Measurements from ENCODE around the gene AOPEP. TPM values are rescaled to one million over a fixed set of nuclear protein-coding genes. Genes with fewer than 3 reads are reported as not detected.

The AOPEP gene
- total RNA-seq, 2 donors from 2014 or later: 11.7 to 27.3 TPM

DNA sequence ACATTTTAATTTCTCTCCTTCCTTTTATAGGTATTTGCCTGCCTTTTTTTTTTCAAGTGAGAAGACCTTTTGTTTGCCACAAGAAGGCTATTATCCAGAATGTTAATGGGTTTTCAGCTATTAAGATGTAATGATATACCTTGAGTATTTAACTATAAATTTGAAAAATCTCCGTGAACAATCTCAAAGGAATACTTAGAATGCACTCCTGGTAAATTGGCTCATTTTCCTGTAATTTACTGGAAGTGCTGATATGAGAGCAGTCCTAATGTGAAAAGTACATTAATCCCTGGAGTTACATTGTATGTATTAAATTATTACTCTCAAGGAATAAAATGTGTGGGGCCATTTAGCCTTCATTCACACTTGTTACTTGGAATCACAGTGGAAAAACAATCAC lies 32.4 kb downstream of the AOPEP start:
- DNase-seq (ENCODE audit: low spot score): no peak
- H3K27me3 Mint-ChIP-seq: no peaks in the 10 kb centered on the region
- H3K36me3 Mint-ChIP-seq: no peaks in the 10 kb centered on the region
- H3K27ac Mint-ChIP-seq: no peak overlapping the region
- no peaks in the 10 kb centered on the region for H3K9me3 Mint-ChIP-seq
- H3K4me3 Mint-ChIP-seq: no peak overlapping the region
- H3K4me1 Mint-ChIP-seq (ENCODE audit: low read depth in 2 of 2): peaks cover 8 to 13% of the 10 kb centered on the region in 2 donors
- no peak for ATAC-seq

GRCh38 chr9:94760010-94760409 lies 33.5 kb downstream of the AOPEP start:
- peaks cover 8 to 13% of the 10 kb centered on the region in 2 donors for H3K4me1 Mint-ChIP-seq (ENCODE audit: low read depth in 2 of 2)
- H3K4me3 Mint-ChIP-seq: no peak overlapping the region
- DNase-seq (ENCODE audit: low spot score): no peak
- H3K27ac Mint-ChIP-seq: no peak overlapping the region
- no peaks in the 10 kb centered on the region for H3K36me3 Mint-ChIP-seq
- H3K9me3 Mint-ChIP-seq: no peaks in the 10 kb centered on the region
- ATAC-seq: no peak
- no peaks in the 10 kb centered on the region for H3K27me3 Mint-ChIP-seq

- no peak for ATAC-seq
- Mint-ChIP-seq H3K27ac (no peak overlapping the region), H3K4me3 (no peak overlapping the region), H3K4me1 (ENCODE audit: low read depth in 2 of 2) (peaks cover 8 to 13% of the 10 kb centered on the region in 2 donors), H3K27me3 (no peaks in the 10 kb centered on the region), H3K36me3 (no peaks in the 10 kb centered on the region), H3K9me3 (no peaks in the 10 kb centered on the region)
- no peak for DNase-seq (ENCODE audit: low spot score)
Observed at GRCh38 chr9:94760660-94761059, 34.2 kb downstream of the AOPEP start.

GRCh38 chr9:94761481-94761880 lies 35.0 kb downstream of the AOPEP start:
- Mint-ChIP-seq H3K4me3 (no peak overlapping the region), H3K36me3 (no peaks in the 10 kb centered on the region), H3K4me1 (ENCODE audit: low read depth in 2 of 2) (peaks cover 8 to 13% of the 10 kb centered on the region in 2 donors), H3K27ac (no peak overlapping the region), H3K27me3 (no peaks in the 10 kb centered on the region), H3K9me3 (no peaks in the 10 kb centered on the region)
- ATAC-seq (peak in 1 of 2 donors; percentile 74), DNase-seq (ENCODE audit: low spot score) (no peak)

- Mint-ChIP-seq H3K27me3 (no peaks in the 10 kb centered on the region), H3K36me3 (no peaks in the 10 kb centered on the region), H3K4me3 (peak overlapping the region; percentile 19), H3K27ac (peak overlapping the region in 1 of 2 donors; percentile 36), H3K4me1 (ENCODE audit: low read depth in 2 of 2) (peaks cover 18% of the 10 kb centered on the region in 2 donors), H3K9me3 (no peaks in the 10 kb centered on the region)
- ATAC-seq (peak in 1 of 2 donors; percentile 71), DNase-seq (ENCODE audit: low spot score) (no peak)
Observed at GRCh38 chr9:94767331-94768072, 41.0 kb downstream of the AOPEP start.

- H3K4me3 Mint-ChIP-seq: no peak overlapping the region
- H3K27me3 Mint-ChIP-seq: no peaks in the 10 kb centered on the region
- H3K36me3 Mint-ChIP-seq: peaks cover 5% of the 10 kb centered on the region
- H3K4me1 Mint-ChIP-seq (ENCODE audit: low read depth in 2 of 2): peaks cover 18% of the 10 kb centered on the region in 2 donors
- H3K9me3 Mint-ChIP-seq: no peaks in the 10 kb centered on the region
- DNase-seq (ENCODE audit: low spot score) (no peak), ATAC-seq (no peak)
- no peak overlapping the region for H3K27ac Mint-ChIP-seq
Observed at GRCh38 chr9:94768766-94769165, 42.3 kb downstream of the AOPEP start.

GRCh38 chr9:94770334-94770733 lies 43.8 kb downstream of the AOPEP start:
- DNase-seq (ENCODE audit: low spot score) (no peak), ATAC-seq (no peak)
- no peak overlapping the region for H3K27ac Mint-ChIP-seq
- H3K4me1 Mint-ChIP-seq (ENCODE audit: low read depth in 2 of 2): peaks cover 18% of the 10 kb centered on the region in 2 donors
- H3K4me3 Mint-ChIP-seq: no peak overlapping the region
- peaks cover 5% of the 10 kb centered on the region for H3K36me3 Mint-ChIP-seq
- H3K9me3 Mint-ChIP-seq: no peaks in the 10 kb centered on the region
- no peaks in the 10 kb centered on the region for H3K27me3 Mint-ChIP-seq

DNA sequence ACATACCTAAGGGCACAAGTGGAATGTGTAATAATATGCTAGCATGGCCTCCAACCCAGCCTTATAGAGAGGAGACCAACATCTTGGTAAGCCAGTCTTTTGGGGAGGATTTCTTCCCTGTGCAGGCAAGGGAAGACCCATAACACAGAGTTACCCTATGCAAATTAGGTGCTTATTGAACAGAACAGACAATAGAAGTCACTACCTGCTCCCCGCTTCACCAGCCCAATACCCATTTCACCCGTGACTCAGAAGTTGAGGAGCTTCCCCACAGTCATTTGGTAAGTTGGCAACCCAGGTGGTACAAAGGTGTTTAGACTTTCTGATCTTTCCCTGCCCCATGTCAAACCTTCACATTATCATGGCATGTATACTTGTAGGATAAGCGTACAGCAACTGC lies 44.6 kb downstream of the AOPEP start:
- no peak overlapping the region for H3K4me3 Mint-ChIP-seq
- peaks cover 18% of the 10 kb centered on the region in 2 donors for H3K4me1 Mint-ChIP-seq (ENCODE audit: low read depth in 2 of 2)
- no peak overlapping the region for H3K27ac Mint-ChIP-seq
- no peaks in the 10 kb centered on the region for H3K9me3 Mint-ChIP-seq
- ATAC-seq: no peak
- no peak for DNase-seq (ENCODE audit: low spot score)
- peaks cover 5% of the 10 kb centered on the region for H3K36me3 Mint-ChIP-seq
- no peaks in the 10 kb centered on the region for H3K27me3 Mint-ChIP-seq

GRCh38 chr9:94772144-94772543 lies 45.6 kb downstream of the AOPEP start:
- H3K27ac Mint-ChIP-seq: no peak overlapping the region
- ATAC-seq: no peak
- H3K36me3 Mint-ChIP-seq: peaks cover 5% of the 10 kb centered on the region
- H3K27me3 Mint-ChIP-seq: no peaks in the 10 kb centered on the region
- no peak for DNase-seq (ENCODE audit: low spot score)
- no peaks in the 10 kb centered on the region for H3K9me3 Mint-ChIP-seq
- no peak overlapping the region for H3K4me3 Mint-ChIP-seq
- H3K4me1 Mint-ChIP-seq (ENCODE audit: low read depth in 2 of 2): peaks cover 15 to 18% of the 10 kb centered on the region in 2 donors

GRCh38 chr9:94772639-94773303 lies 46.3 kb downstream of the AOPEP start:
- Mint-ChIP-seq H3K36me3 (peaks cover 5% of the 10 kb centered on the region), H3K27me3 (no peaks in the 10 kb centered on the region), H3K4me3 (no peak overlapping the region), H3K27ac (no peak overlapping the region), H3K9me3 (no peaks in the 10 kb centered on the region), H3K4me1 (ENCODE audit: low read depth in 2 of 2) (peaks cover 9 to 18% of the 10 kb centered on the region in 2 donors)
- no peak for ATAC-seq
- no peak for DNase-seq (ENCODE audit: low spot score)

- peaks cover 5% of the 10 kb centered on the region for H3K36me3 Mint-ChIP-seq
- ATAC-seq (no peak), DNase-seq (ENCODE audit: low spot score) (no peak)
- no peaks in the 10 kb centered on the region for H3K27me3 Mint-ChIP-seq
- H3K4me1 Mint-ChIP-seq (ENCODE audit: low read depth in 2 of 2): peaks cover 6 to 18% of the 10 kb centered on the region in 2 donors
- no peak overlapping the region for H3K27ac Mint-ChIP-seq
- H3K9me3 Mint-ChIP-seq: no peaks in the 10 kb centered on the region
- H3K4me3 Mint-ChIP-seq: no peak overlapping the region
Observed at GRCh38 chr9:94773655-94774054, 47.2 kb downstream of the AOPEP start.

DNA sequence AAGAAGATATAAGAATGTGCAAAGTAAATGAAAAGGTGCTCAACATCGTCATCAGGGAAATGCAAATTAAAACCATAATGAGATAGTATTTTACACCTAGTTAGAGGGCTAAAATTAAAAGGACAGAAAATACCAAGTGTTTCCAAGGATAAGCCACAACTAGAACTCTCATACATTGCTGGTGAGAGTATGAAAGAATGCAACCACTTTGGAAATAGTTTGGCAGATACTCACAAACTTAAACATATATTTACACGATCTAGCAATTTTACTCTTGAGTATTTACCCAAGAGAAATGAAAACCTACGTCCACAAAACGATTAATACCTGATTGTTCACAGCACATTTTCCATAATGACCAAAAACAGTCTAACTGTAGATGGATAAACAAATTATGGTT lies 51.5 kb downstream of the AOPEP start:
- no peaks in the 10 kb centered on the region for H3K9me3 Mint-ChIP-seq
- ATAC-seq (no peak), DNase-seq (ENCODE audit: low spot score) (no peak)
- no peak overlapping the region for H3K4me3 Mint-ChIP-seq
- no peaks in the 10 kb centered on the region for H3K27me3 Mint-ChIP-seq
- peaks cover 5% of the 10 kb centered on the region for H3K36me3 Mint-ChIP-seq
- H3K27ac Mint-ChIP-seq: no peak overlapping the region
- no peaks in the 10 kb centered on the region for H3K4me1 Mint-ChIP-seq (ENCODE audit: low read depth in 2 of 2)

DNA sequence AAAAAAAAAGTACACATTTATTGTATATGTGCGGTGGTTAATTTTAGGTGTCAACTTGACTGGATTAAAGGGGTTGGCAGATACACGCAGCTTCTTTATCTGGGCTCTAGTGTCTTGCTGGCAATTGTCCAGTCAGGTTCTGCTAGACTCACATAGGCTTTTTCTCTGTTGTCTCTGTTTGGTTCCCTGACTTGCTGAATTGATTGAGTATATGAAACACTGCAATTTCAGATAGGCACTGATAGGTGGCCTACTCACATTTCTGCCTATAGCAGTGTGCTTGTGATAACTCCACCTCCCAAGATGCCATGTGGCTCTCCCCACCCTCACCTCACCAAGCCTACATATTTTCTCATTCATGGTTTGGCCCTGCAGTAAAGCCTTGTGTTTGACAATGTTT lies 52.5 kb downstream of the AOPEP start:
- no peaks in the 10 kb centered on the region for H3K9me3 Mint-ChIP-seq
- H3K4me3 Mint-ChIP-seq: no peak overlapping the region
- H3K36me3 Mint-ChIP-seq: no peaks in the 10 kb centered on the region
- no peak overlapping the region for H3K27ac Mint-ChIP-seq
- no peak for ATAC-seq
- H3K4me1 Mint-ChIP-seq (ENCODE audit: low read depth in 2 of 2): no peaks in the 10 kb centered on the region
- DNase-seq (ENCODE audit: low spot score): no peak
- H3K27me3 Mint-ChIP-seq: no peaks in the 10 kb centered on the region

GRCh38 chr9:94779693-94780290 lies 53.3 kb downstream of the AOPEP start:
- H3K9me3 Mint-ChIP-seq: no peaks in the 10 kb centered on the region
- H3K4me1 Mint-ChIP-seq (ENCODE audit: low read depth in 2 of 2): no peaks in the 10 kb centered on the region
- no peaks in the 10 kb centered on the region for H3K36me3 Mint-ChIP-seq
- no peak overlapping the region for H3K4me3 Mint-ChIP-seq
- no peaks in the 10 kb centered on the region for H3K27me3 Mint-ChIP-seq
- H3K27ac Mint-ChIP-seq: no peak overlapping the region
- no peak for ATAC-seq
- DNase-seq (ENCODE audit: low spot score): no peak

Measured in natural killer cell treated with Interleukin-12 subunit alpha and Interleukin-12 subunit beta and Interleukin-15 and Interleukin-18, amount 100 ng/mL, for 72 hours (primary cell).